WTC11 (cell line): ENCODE data around the gene HNRNPC.

Source experiments
- AFF4 ChIP-seq: sonication (generic); formaldehyde crosslinking; IDR thresholded peaks from 2 replicates; pipeline ENCODE4 v1.8.1; 2023; ENCODE audit warnings: mild to moderate bottlenecking, missing genetic modification reagents, borderline replicate concordance
- ATF3 ChIP-seq: sonication (generic); formaldehyde crosslinking; conservative IDR thresholded peaks from 2 replicates; pipeline ENCODE4 v1.8.1; 2022; ENCODE audit warnings: mild to moderate bottlenecking, missing genetic modification reagents
- CREM ChIP-seq: sonication (generic); formaldehyde crosslinking; IDR thresholded peaks from 2 replicates; pipeline ENCODE4 v1.8.1; 2022; ENCODE audit warnings: mild to moderate bottlenecking, missing genetic modification reagents, moderate library complexity
- CTCF ChIP-seq: fragments of 200-600 bp; IDR thresholded peaks from 2 replicates; pipeline ENCODE4 v1.8.0; 2022; ENCODE audit warnings: antibody characterized with exemption
- FOXP1 ChIP-seq: sonication (generic); formaldehyde crosslinking; IDR thresholded peaks from 2 replicates; pipeline ENCODE4 v1.8.0; 2022; ENCODE audit warnings: missing genetic modification reagents, mild to moderate bottlenecking, moderate library complexity, borderline replicate concordance
- FOXP4 ChIP-seq: sonication (generic); formaldehyde crosslinking; IDR thresholded peaks from 2 replicates; pipeline ENCODE4 v1.8.0; 2022; ENCODE audit warnings: mild to moderate bottlenecking, missing genetic modification reagents
- IRF2 ChIP-seq: sonication (generic); formaldehyde crosslinking; IDR thresholded peaks from 2 replicates; pipeline ENCODE4 v1.8.0; 2022; ENCODE audit warnings: low read depth, missing genetic modification reagents, borderline replicate concordance
- MYBL2 ChIP-seq: sonication (generic); formaldehyde crosslinking; IDR thresholded peaks from 2 replicates; pipeline ENCODE4 v1.8.1; 2023; ENCODE audit warnings: mild to moderate bottlenecking, moderate library complexity, missing genetic modification reagents
- OVOL2 ChIP-seq: fragments of 250-450 bp; sonication (Bioruptor Pico); IDR thresholded peaks from 2 replicates; pipeline ENCODE4 v1.9.0; 2021; ENCODE audit warnings: mild to moderate bottlenecking, borderline replicate concordance
- STAT6 ChIP-seq: sonication (generic); formaldehyde crosslinking; conservative IDR thresholded peaks from 2 replicates; pipeline ENCODE4 v1.8.1; 2023; ENCODE audit warnings: mild to moderate bottlenecking, low read depth, missing genetic modification reagents, moderate library complexity

- TF ChIP-seq STAT6 (CRISPR knock-in tag) (no peak), CTCF (no peak), ATF3 (no peak), MYBL2 (CRISPR knock-in tag) (no peak), IRF2 (CRISPR knock-in tag) (no peak), FOXP1 (CRISPR knock-in tag) (no peak), FOXP4 (CRISPR knock-in tag) (no peak), AFF4 (CRISPR knock-in tag) (no peak), OVOL2 (CRISPR knock-in tag) (no peak), CREM (CRISPR knock-in tag) (no peak)
Measured at GRCh38 chr14:21210023-21210422, 59.2 kb downstream of the HNRNPC start.
